ENCODE measurements around the gene MRPS35.

MRPS35 gene

DNA sequence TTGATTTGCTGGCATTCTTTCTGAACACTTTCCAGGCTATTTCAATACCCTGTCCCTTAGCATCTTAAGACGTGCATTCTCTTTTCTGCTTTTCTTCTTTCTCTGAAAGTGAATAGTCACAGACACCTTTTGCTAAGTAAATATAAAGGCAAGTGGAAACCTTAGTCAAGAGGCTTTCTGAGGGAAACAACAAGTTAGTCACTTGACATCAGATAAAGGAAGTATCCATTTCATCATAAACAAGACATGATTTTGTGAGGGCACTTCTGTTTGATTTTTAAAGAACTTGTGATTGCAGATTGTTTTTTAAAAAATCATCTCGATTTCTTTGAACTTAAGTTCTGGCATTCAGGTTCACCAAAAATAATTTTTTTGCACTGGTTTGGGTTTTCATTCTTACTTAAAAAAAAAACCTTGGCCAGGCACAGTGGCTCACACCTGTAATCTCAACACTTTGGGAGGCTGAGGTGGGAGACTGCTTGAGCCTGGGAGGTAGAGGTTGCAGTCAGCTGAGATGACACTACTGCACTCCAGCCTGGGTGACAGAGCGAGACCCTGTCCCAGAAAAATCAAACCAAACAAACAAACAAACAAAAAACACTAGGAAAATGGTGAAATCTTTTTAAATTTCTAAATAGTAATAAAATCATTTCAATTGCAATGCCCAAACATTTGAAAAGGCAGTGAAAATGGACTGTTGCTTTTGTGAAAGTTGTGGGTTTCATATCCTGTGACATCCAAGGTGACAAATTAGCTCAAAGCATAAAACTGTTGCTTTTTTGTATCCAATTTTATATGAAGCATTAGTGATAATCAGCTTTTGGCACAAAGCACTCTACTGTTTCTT lies 61.1 kb downstream of the MRPS35 start:
- no peaks in the 10 kb centered on the region for H3K79me2 ChIP-seq (ENCODE audit: insufficient read depth, low read length)
- H4K20me1 ChIP-seq (ENCODE audit: insufficient read depth, low read length) = no peaks in the 10 kb centered on the region
- no peak overlapping the region for H3K4me3 ChIP-seq (ENCODE audit: low read depth, low read length, poor library complexity, severe bottlenecking)
- H3K4me2 ChIP-seq (ENCODE audit: low read length) = no peak overlapping the region
- no peaks in the 10 kb centered on the region for H3K9me3 ChIP-seq (ENCODE audit: low read length)
- no peaks in the 10 kb centered on the region for H3K36me3 ChIP-seq (ENCODE audit: insufficient read depth, low read length)
- TF ChIP-seq EZH2 (IDR thresholded peaks at IDR 0.05; ENCODE audit: borderline replicate concordance, low read length) (no peak), CTCF (IDR thresholded peaks at IDR 0.05; ENCODE audit: low read length) (no peak)
- no peaks in the 10 kb centered on the region for H3K27me3 ChIP-seq (ENCODE audit: insufficient read depth, low read length)
- no peaks in the 10 kb centered on the region for H3K9me2 ChIP-seq (ENCODE audit: low read depth, low read length)
- no peak overlapping the region for H2AFZ ChIP-seq (ENCODE audit: low read length)
- H3K4me1 ChIP-seq (ENCODE audit: insufficient read depth, low read length, severe bottlenecking) = peaks cover 6% of the 10 kb centered on the region
- no peak overlapping the region for H3K27ac ChIP-seq (ENCODE audit: low read depth, low read length, poor library complexity, severe bottlenecking)
- no peak overlapping the region for H3K9ac ChIP-seq (ENCODE audit: low read length)
- H3F3A ChIP-seq (ENCODE audit: insufficient read depth, low read length) = no peaks in the 10 kb centered on the region

DNA sequence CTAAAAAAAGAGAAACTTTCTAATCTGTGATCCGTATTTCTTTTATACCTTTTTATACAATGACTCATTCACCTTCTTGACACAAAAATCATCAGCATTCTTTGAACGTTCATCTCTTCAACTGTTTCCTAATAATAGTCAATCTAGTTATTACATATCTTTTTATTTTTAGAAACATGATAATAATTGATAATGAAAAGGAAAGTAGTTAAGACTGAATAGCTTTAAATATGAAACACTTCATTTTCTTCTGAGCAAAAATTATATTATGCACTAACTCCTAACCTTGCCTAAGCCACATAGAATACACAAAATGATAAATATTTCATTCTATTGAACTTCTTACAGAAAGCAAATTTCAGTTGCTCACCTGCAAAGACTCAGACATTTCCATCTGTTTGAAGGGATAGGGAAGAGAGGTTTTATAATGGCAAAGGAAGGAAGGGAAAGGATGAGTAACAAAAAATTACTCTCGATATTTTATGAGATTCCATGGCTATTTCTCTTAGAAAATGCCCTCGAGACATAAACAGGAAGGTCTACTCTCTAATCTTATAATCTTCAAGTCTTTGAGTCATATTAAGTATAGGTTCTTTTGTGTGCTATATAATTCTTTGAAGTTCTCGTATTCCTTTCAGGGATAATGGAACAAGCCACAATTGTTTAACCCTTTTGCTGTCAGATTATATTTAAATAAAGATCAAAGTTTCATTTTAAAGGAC lies 61.9 kb downstream of the MRPS35 start:
- no peak overlapping the region for H2AFZ ChIP-seq (ENCODE audit: low read length)
- no peaks in the 10 kb centered on the region for H3F3A ChIP-seq (ENCODE audit: insufficient read depth, low read length)
- H3K4me2 ChIP-seq (ENCODE audit: low read length) = no peak overlapping the region
- H3K4me1 ChIP-seq (ENCODE audit: insufficient read depth, low read length, severe bottlenecking) = peaks cover 6% of the 10 kb centered on the region
- no peaks in the 10 kb centered on the region for H4K20me1 ChIP-seq (ENCODE audit: insufficient read depth, low read length)
- H3K36me3 ChIP-seq (ENCODE audit: insufficient read depth, low read length) = no peaks in the 10 kb centered on the region
- no peaks in the 10 kb centered on the region for H3K27me3 ChIP-seq (ENCODE audit: insufficient read depth, low read length)
- TF ChIP-seq CTCF (IDR thresholded peaks at IDR 0.05; ENCODE audit: low read length) (no peak), EZH2 (IDR thresholded peaks at IDR 0.05; ENCODE audit: borderline replicate concordance, low read length) (no peak)
- no peaks in the 10 kb centered on the region for H3K9me2 ChIP-seq (ENCODE audit: low read depth, low read length)
- no peaks in the 10 kb centered on the region for H3K9me3 ChIP-seq (ENCODE audit: low read length)
- H3K27ac ChIP-seq (ENCODE audit: low read depth, low read length, poor library complexity, severe bottlenecking) = no peak overlapping the region
- H3K9ac ChIP-seq (ENCODE audit: low read length) = no peak overlapping the region
- no peaks in the 10 kb centered on the region for H3K79me2 ChIP-seq (ENCODE audit: insufficient read depth, low read length)
- H3K4me3 ChIP-seq (ENCODE audit: low read depth, low read length, poor library complexity, severe bottlenecking) = no peak overlapping the region

DNA sequence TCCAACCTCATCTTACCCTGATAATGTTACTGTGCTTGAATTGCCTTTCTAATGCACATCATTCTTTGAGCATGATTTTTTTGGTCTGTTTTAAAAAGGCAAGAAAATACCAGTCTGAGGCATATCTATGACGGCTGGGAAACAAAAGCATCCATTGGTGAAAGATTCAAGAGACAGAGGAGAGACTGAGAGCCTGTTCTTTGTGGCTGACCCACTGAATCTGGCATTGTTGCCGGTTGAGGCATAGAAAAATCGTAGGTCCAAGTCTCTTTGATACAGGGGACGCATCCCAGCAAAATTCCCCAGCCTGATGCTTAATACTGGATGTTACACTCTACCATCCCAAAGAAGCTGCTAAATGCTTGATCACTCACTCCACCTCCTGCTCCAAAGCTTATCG lies 66.5 kb downstream of the MRPS35 start:
- H3K9ac ChIP-seq (ENCODE audit: low read length) = no peak overlapping the region
- TF ChIP-seq EZH2 (IDR thresholded peaks at IDR 0.05; ENCODE audit: borderline replicate concordance, low read length) (no peak), CTCF (IDR thresholded peaks at IDR 0.05; ENCODE audit: low read length) (no peak)
- no peaks in the 10 kb centered on the region for H3K9me3 ChIP-seq (ENCODE audit: low read length)

More for the DNA sequence above, 66.5 kb downstream of the MRPS35 start:
- Histone ChIP-seq H3K4me2 (ENCODE audit: low read length) (no peak overlapping the region), H3K4me1 (ENCODE audit: insufficient read depth, low read length, severe bottlenecking) (peaks cover 22% of the 10 kb centered on the region), H3K4me3 (ENCODE audit: low read depth, low read length, poor library complexity, severe bottlenecking) (no peak overlapping the region), H3K79me2 (ENCODE audit: insufficient read depth, low read length) (peaks cover 15% of the 10 kb centered on the region), H3K27me3 (ENCODE audit: insufficient read depth, low read length) (no peaks in the 10 kb centered on the region), H3K36me3 (ENCODE audit: insufficient read depth, low read length) (peaks cover 6% of the 10 kb centered on the region; the same call in 1 of the 2 replicates), H3K9me2 (ENCODE audit: low read depth, low read length) (no peaks in the 10 kb centered on the region), H3F3A (ENCODE audit: insufficient read depth, low read length) (no peaks in the 10 kb centered on the region), H2AFZ (ENCODE audit: low read length) (no peak overlapping the region), H4K20me1 (ENCODE audit: insufficient read depth, low read length) (no peaks in the 10 kb centered on the region), H3K27ac (ENCODE audit: low read depth, low read length, poor library complexity, severe bottlenecking) (no peak overlapping the region)
